Upper lobe of left lung (tissue), 6 donors: ENCODE results near the gene PRCD. TPM values are rescaled to one million over a fixed set of nuclear protein-coding genes. Genes with fewer than 3 reads are reported as not detected.

Source experiments
- ATAC-seq, 2 donors: fragments of 200-7000 bp; cut with Tn5 transposase; one replicate each; pipeline ENCODE4 v1.9.1; 2022; ENCODE audit warnings: mild to moderate bottlenecking in 2 of 2, moderate library complexity in 2 of 2; ENCODE audit not compliant: low FRiP score in 2 of 2
- DNase-seq, 2 donors: peaks; one replicate each; pipeline ENCODE4 v3.0.0-alpha.2; 2019 to 2020
- H3K27ac ChIP-seq, 4 donors: fragments of 200-600 bp; sonication (generic); one replicate each; pipeline ENCODE4 v1.5.1; 2016 to 2019
- H3K27me3 ChIP-seq, 4 donors: fragments of 200-600 bp; sonication (generic); one replicate each; pipeline ENCODE4 v1.5.1; 2017 to 2019
- H3K36me3 ChIP-seq, 4 donors: fragments of 200-600 bp; sonication (generic); one replicate each; pipeline ENCODE4 v1.5.1; 2016 to 2019
- H3K4me1 ChIP-seq, 4 donors: fragments of 200-600 bp; sonication (generic); one replicate each; pipeline ENCODE4 v1.5.1; 2018 to 2019
- H3K4me3 ChIP-seq, 4 donors: fragments of 200-600 bp; sonication (generic); one replicate each; pipeline ENCODE4 v1.5.1; 2017 to 2019; ENCODE audit warnings: mild to moderate bottlenecking in 2 of 4, moderate library complexity in 1 of 4
- H3K9me3 ChIP-seq, 4 donors: fragments of 200-600 bp; sonication (generic); one replicate each; pipeline ENCODE4 v1.5.1; 2018 to 2019
- EP300 ChIP-seq, 4 donors: sonication (generic); formaldehyde crosslinking; IDR thresholded peaks; one replicate each; pipeline ENCODE4 v1.5.1; 2017; ENCODE audit warnings: antibody characterized with exemption in 4 of 4, control low read depth in 2 of 4
- POLR2A ChIP-seq, 4 donors: fragments of 450-650 bp; IDR thresholded peaks; one replicate each; pipeline ENCODE4 v1.5.1; 2016 to 2017; ENCODE audit warnings: antibody characterized with exemption in 4 of 4, mild to moderate bottlenecking in 2 of 4
- POLR2AphosphoS5 ChIP-seq, 2 donors: sonication (generic); formaldehyde crosslinking; IDR thresholded peaks; one replicate each; pipeline ENCODE4 v1.5.1; 2017; ENCODE audit warnings: antibody characterized with exemption in 2 of 2
- WGBS, 2 donors: methylation state at CpG; one replicate each; pipeline ENCODE4 v1.1.5; 2017 to 2018; 5-methylcytosine and 5-hydroxymethylcytosine counted together
- small RNA-seq, 4 donors: library from RNA; depleted of rRNA; stranded (forward); fragments of <200 nt; gene quantifications; one replicate each; pipeline ENCODE3, GENCODE V24; 2016
- total RNA-seq, 6 donors: library from RNA; depleted of rRNA in 4 of 6; stranded (reverse); fragments of >200 nt in 4 of 6; gene quantifications; one replicate each; pipeline versions ENCODE4 v1.1.0 to v1.2.1, GENCODE V29; 2016 to 2021
- TF ChIP-seq, protein P1 (sequence below), 6 experiments: fragments of 450-650 bp in 4 of 6; fragments of 200-600 bp in 2 of 6; sonication (generic) in 2 of 6; IDR thresholded peaks; one replicate each; pipeline ENCODE4 v1.5.1; 2016 to 2019; ENCODE audit warnings: antibody characterized with exemption in 6 of 6
- donor health status: DM: no; HTN: no; CAD: no; lungs with moderate emphysema.
- donor health status: DM: no; HTN: yes; CAD: no; lungs with severe emphysema.

PRCD gene
- total RNA-seq, 6 donors from 2014 or later, result 3.0 to 13.9 (median 7.2) TPM; not detected in 1

DNA sequence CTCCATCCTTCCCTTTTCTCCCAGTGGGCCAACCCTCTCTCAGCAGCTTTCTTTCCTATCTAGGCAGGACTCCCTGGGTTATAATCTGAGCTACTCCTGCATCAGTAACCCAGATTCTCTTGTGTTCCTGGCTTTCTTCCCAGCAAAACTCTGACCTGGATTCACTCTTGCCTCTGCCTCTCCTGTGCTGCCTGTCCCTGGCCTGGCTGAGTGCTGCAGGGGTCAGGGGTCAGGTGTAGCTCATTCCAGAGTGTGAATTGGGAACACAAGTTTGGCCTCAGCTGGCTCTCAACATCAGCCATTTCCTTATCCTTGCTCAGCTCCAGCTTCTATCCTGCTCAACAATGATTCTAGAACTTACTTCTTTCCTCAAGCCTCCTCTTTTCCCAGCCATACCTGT, 48.3 kb downstream of the PRCD start:
- Histone ChIP-seq H3K4me1 (peaks cover 12 to 31% (median 18%) of the 10 kb centered on the region in 4 donors), H3K27me3 (peaks cover 0 to 3% (median 0%) of the 10 kb centered on the region in 4 donors), H3K9me3 (no peaks in the 10 kb centered on the region), H3K27ac (no peak overlapping the region), H3K4me3 (no peak overlapping the region), H3K36me3 (no peaks in the 10 kb centered on the region)
- no peak for ATAC-seq
- DNase-seq, result no peak
- TF ChIP-seq POLR2AphosphoS5 (IDR thresholded peaks at IDR 0.05), result no peak

DNA sequence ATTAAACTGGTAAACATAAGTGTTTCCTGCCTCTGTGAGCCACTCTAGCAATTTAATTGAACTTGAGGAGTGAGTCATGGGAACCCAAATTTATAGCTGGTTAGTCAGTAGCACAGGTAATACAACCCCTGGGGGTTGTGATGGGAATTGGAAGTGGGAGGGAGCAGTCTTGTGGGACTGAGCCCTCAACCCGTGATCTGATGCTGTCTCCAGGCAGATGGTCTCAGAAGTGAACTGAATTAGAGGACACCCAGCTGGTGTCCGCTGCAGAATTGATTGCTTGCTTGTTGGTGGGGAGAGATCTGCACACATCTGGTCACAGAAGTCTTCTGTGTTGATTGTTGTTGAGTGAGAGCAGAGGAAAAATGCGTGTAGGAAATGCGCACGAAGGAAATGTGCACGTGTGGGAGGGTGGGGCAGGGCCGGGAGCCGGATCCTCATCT, 53.6 kb downstream of the PRCD start:
- H3K4me3 ChIP-seq, result no peak overlapping the region
- no peaks in the 10 kb centered on the region for H3K27me3 ChIP-seq
- DNase-seq (no peak), ATAC-seq (no peak)
- no peak overlapping the region for H3K27ac ChIP-seq
- no peaks in the 10 kb centered on the region for H3K9me3 ChIP-seq
- TF ChIP-seq EP300 (IDR thresholded peaks at IDR 0.05) (no peak), POLR2A (IDR thresholded peaks at IDR 0.05) (no peak), POLR2AphosphoS5 (IDR thresholded peaks at IDR 0.05) (no peak)
- TF ChIP-seq, protein P1, sequence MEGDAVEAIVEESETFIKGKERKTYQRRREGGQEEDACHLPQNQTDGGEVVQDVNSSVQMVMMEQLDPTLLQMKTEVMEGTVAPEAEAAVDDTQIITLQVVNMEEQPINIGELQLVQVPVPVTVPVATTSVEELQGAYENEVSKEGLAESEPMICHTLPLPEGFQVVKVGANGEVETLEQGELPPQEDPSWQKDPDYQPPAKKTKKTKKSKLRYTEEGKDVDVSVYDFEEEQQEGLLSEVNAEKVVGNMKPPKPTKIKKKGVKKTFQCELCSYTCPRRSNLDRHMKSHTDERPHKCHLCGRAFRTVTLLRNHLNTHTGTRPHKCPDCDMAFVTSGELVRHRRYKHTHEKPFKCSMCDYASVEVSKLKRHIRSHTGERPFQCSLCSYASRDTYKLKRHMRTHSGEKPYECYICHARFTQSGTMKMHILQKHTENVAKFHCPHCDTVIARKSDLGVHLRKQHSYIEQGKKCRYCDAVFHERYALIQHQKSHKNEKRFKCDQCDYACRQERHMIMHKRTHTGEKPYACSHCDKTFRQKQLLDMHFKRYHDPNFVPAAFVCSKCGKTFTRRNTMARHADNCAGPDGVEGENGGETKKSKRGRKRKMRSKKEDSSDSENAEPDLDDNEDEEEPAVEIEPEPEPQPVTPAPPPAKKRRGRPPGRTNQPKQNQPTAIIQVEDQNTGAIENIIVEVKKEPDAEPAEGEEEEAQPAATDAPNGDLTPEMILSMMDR (IDR thresholded peaks at IDR 0.05), result no peak
- 76 to 83% methylated on average over 8 of the region's 8 CpGs for WGBS, 2 donors
- H3K4me1 ChIP-seq, result peaks cover 0 to 6% (median 5%) of the 10 kb centered on the region in 4 donors
- no peaks in the 10 kb centered on the region for H3K36me3 ChIP-seq

- H3K27me3 ChIP-seq, result no peaks in the 10 kb centered on the region
- TF ChIP-seq POLR2A (IDR thresholded peaks at IDR 0.05), result no peak
- no peak for TF ChIP-seq EP300 (IDR thresholded peaks at IDR 0.05)
- no peak for TF ChIP-seq POLR2AphosphoS5 (IDR thresholded peaks at IDR 0.05)
- TF ChIP-seq, protein P1 (IDR thresholded peaks at IDR 0.05), result no peak
- DNase-seq, result no peak
- H3K36me3 ChIP-seq, result no peaks in the 10 kb centered on the region
- no peak for ATAC-seq
- H3K27ac ChIP-seq, result no peak overlapping the region
- 79 to 86% methylated on average over 4 of the region's 4 CpGs for WGBS, 2 donors
- peaks cover 0 to 8% (median 7%) of the 10 kb centered on the region in 4 donors for H3K4me1 ChIP-seq
- H3K9me3 ChIP-seq, result no peaks in the 10 kb centered on the region
- no peak overlapping the region for H3K4me3 ChIP-seq
Measured at GRCh38 chr17:76593959-76594358, 54.1 kb downstream of the PRCD start.

- no peak for DNase-seq
- Histone ChIP-seq H3K27ac (no peak overlapping the region), H3K36me3 (no peaks in the 10 kb centered on the region), H3K4me3 (no peak overlapping the region), H3K27me3 (no peaks in the 10 kb centered on the region), H3K9me3 (no peaks in the 10 kb centered on the region), H3K4me1 (peaks cover 0 to 9% (median 7%) of the 10 kb centered on the region in 4 donors)
- TF ChIP-seq EP300 (IDR thresholded peaks at IDR 0.05) (no peak), POLR2A (IDR thresholded peaks at IDR 0.05) (no peak), POLR2AphosphoS5 (IDR thresholded peaks at IDR 0.05) (no peak)
- TF ChIP-seq, protein P1 (IDR thresholded peaks at IDR 0.05), result no peak
- 89% methylated on average over 3 of the region's 3 CpGs for WGBS, 2 donors
- no peak for ATAC-seq
Measured at GRCh38 chr17:76594690-76595089, 54.8 kb downstream of the PRCD start.

Small RNA genes lying within 50 kb of the gene (small RNA-seq; reads per million reads assigned to genes)
- 0 reads per million in 4 donors for gene SNORD1A
- gene SNORD1B, result 318 to 1,001 (median 570) reads per million in 4 donors

Other genes with a start within 250 kb of the PRCD start
- gene QRICH2, start 231.8 kb upstream of the PRCD start, total RNA-seq, result 1 to 10 TPM; 1.7 to 9.4 (median 2.8) TPM
- gene PRPSAP1, start 186.1 kb upstream of the PRCD start, total RNA-seq, result 100 to 1,000 TPM in 1 of 6 donors, 10 to 100 TPM in 5; 37.3 to 172 (median 59.2) TPM
- 10 to 100 TPM in 3 of 6 donors, 1 to 10 TPM in 3; 5.5 to 16.6 (median 9.5) TPM for gene SPHK1, start 155.4 kb upstream of the PRCD start, total RNA-seq
- 10 to 100 TPM; 20.5 to 55.5 (median 27.7) TPM for gene UBE2O, start 86.9 kb upstream of the PRCD start, total RNA-seq
- gene AANAT, start 72.4 kb upstream of the PRCD start, total RNA-seq, result not detected
- gene RHBDF2, start 38.6 kb upstream of the PRCD start, total RNA-seq, result 100 to 1,000 TPM in 2 of 6 donors, 10 to 100 TPM in 4; 34.3 to 137 (median 47.6) TPM
- gene CYGB, start 2.3 kb upstream of the PRCD start, total RNA-seq, result 10 to 100 TPM in 5 of 6 donors, 1 to 10 TPM in 1; 6.4 to 33.9 (median 16.6) TPM
- gene ST6GALNAC2, start 45.8 kb downstream of the PRCD start, total RNA-seq, result 10 to 100 TPM; 24.4 to 63.5 (median 39.8) TPM
- gene ST6GALNAC1, start 103.7 kb downstream of the PRCD start, total RNA-seq, result 10 to 100 TPM in 4 of 6 donors, 1 to 10 TPM in 2; 8.3 to 20.4 (median 19.1) TPM
- 100 to 1,000 TPM in 1 of 6 donors, 10 to 100 TPM in 5; 21.0 to 147 (median 73.5) TPM for gene MXRA7, start 170.9 kb downstream of the PRCD start, total RNA-seq
- gene JMJD6, start 186.6 kb downstream of the PRCD start, total RNA-seq, result 10 to 100 TPM; 23.3 to 63.9 (median 31.0) TPM
- gene METTL23, start 186.8 kb downstream of the PRCD start, total RNA-seq, result 10 to 100 TPM; 13.6 to 38.9 (median 28.3) TPM
- gene SRSF2, start 197.3 kb downstream of the PRCD start, total RNA-seq, result 100 to 1,000 TPM; 133 to 454 (median 211) TPM
- 10 to 100 TPM; 23.9 to 49.2 (median 34.4) TPM for gene MFSD11, start 198.1 kb downstream of the PRCD start, total RNA-seq